Thyroid gland (tissue), 4 donors: ENCODE data around the gene DTD1. TPM values are rescaled to one million over a fixed set of nuclear protein-coding genes. Genes with fewer than 3 reads are reported as not detected.

ENCODE experiments used
- DNase-seq, 2 donors: peaks; one replicate each; pipeline ENCODE4 v3.0.0-alpha.2; 2019
- H3K27ac ChIP-seq, 3 donors: fragments of 200-600 bp; sonication (generic); 1 replicate in 2 of 3; 2 replicates in 1 of 3; pipeline ENCODE4 v1.5.1; 2016 to 2019; ENCODE audit warnings: mild to moderate bottlenecking in 1 of 3, moderate library complexity in 1 of 3
- H3K27me3 ChIP-seq: fragments of 200-600 bp; sonication (generic); one replicate; pipeline ENCODE4 v1.5.1; 2019
- H3K36me3 ChIP-seq, 2 donors: fragments of 200-600 bp; sonication (generic); one replicate each; pipeline ENCODE4 v1.5.1; 2016 to 2019
- H3K4me1 ChIP-seq, 2 donors: fragments of 200-600 bp; sonication (generic); one replicate each; pipeline ENCODE4 v1.5.1; 2017 to 2019
- H3K4me3 ChIP-seq, 3 donors: fragments of 200-600 bp; sonication (generic); replicated peaks in 1 of 3; 1 replicate in 2 of 3; 2 replicates in 1 of 3; pipeline ENCODE4 v1.5.1; 2016; ENCODE audit warnings: mild to moderate bottlenecking in 1 of 3
- H3K9me3 ChIP-seq: fragments of 200-600 bp; sonication (generic); one replicate; pipeline ENCODE4 v1.5.1; 2017
- POLR2A ChIP-seq, 2 donors: fragments of 450-650 bp; IDR thresholded peaks; one replicate each; pipeline ENCODE4 v1.6.1; 2017; ENCODE audit warnings: antibody characterized with exemption in 2 of 2, mild to moderate bottlenecking in 2 of 2, moderate library complexity in 1 of 2
- WGBS, 2 donors: methylation state at CpG; one replicate each; pipeline ENCODE4 v1.1.5; 2017; 5-methylcytosine and 5-hydroxymethylcytosine counted together
- intact Hi-C: fragments of 100-400 bp; cut with DNase I; formaldehyde crosslinking; loops from one replicate; pipeline ENCODE4 v1.15.1; 2023
- total RNA-seq, 4 donors: library from RNA; depleted of rRNA; stranded (reverse); fragments of >200 nt; gene quantifications; one replicate each; pipeline ENCODE4 v1.2.3, GENCODE V29; 2016
- TF ChIP-seq, protein P1 (sequence below), 6 experiments: fragments of 200-600 bp in 3 of 6; fragments of 450-650 bp in 3 of 6; sonication (generic) in 3 of 6; IDR thresholded peaks; one replicate each; pipeline ENCODE4 v1.5.1; 2016 to 2019; ENCODE audit warnings: antibody characterized with exemption in 6 of 6, mild to moderate bottlenecking in 2 of 6, inconsistent platforms in 1 of 6, moderate library complexity in 1 of 6

DTD1 gene
- total RNA-seq, 4 donors from 2014 or later, result 42.7 to 57.6 (median 52.4) TPM

DNA sequence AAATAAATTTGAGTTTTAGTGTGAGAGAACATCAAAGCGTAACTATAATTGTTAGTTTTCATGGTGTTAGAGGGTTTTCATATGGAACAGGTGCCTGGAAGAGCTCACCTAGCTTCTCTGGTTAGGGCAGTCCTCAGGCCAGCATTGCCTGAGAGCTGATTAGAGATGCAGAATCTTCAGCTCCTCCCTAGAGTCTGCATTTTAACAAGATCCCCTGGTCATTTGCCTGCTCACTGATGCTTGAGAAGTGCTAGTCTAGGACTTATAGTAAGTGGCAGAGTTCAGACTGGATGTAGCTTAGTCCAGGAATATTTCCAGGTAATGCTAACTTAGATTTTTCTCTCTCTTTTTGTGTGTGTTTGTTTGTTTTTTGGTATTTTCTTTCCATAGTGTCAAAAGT is 42.3 kb upstream of the DTD1 start:
- H3K27me3 ChIP-seq, result no peaks in the 10 kb centered on the region
- peak; percentile 77 to 80 for DNase-seq
- TF ChIP-seq, protein P1, sequence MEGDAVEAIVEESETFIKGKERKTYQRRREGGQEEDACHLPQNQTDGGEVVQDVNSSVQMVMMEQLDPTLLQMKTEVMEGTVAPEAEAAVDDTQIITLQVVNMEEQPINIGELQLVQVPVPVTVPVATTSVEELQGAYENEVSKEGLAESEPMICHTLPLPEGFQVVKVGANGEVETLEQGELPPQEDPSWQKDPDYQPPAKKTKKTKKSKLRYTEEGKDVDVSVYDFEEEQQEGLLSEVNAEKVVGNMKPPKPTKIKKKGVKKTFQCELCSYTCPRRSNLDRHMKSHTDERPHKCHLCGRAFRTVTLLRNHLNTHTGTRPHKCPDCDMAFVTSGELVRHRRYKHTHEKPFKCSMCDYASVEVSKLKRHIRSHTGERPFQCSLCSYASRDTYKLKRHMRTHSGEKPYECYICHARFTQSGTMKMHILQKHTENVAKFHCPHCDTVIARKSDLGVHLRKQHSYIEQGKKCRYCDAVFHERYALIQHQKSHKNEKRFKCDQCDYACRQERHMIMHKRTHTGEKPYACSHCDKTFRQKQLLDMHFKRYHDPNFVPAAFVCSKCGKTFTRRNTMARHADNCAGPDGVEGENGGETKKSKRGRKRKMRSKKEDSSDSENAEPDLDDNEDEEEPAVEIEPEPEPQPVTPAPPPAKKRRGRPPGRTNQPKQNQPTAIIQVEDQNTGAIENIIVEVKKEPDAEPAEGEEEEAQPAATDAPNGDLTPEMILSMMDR (IDR thresholded peaks at IDR 0.05), result no peak
- H3K36me3 ChIP-seq, result peaks cover 22 to 24% of the 10 kb centered on the region in 2 donors
- no peak overlapping the region for H3K4me3 ChIP-seq
- intact Hi-C loops, result no loop called here
- H3K27ac ChIP-seq, result no peak overlapping the region
- H3K4me1 ChIP-seq, result peaks cover 0 to 24% of the 10 kb centered on the region in 2 donors
- WGBS, 2 donors, result 47 to 52% methylated on average over 1 of the region's 1 CpG
- H3K9me3 ChIP-seq, result no peaks in the 10 kb centered on the region

DNA sequence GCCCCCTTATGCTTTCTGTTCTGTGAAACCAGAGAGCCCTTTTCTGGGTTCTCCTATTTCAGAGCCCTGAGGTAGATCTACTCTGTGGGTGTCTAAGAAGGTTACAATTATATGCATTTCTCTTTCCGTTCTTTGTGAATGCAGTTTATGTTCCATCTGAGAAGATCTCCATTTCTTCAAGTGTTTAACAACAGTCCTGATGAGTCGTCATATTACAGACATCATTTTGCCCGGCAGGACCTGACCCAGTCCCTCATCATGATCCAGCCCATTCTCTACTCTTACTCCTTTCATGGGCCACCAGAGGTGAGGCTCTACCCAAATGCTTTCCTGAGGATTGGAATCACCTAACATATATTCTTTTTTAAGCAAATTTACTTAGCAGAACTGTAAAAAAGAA is 39.4 kb upstream of the DTD1 start:
- Histone ChIP-seq H3K4me1 (peaks cover 0 to 24% of the 10 kb centered on the region in 2 donors), H3K9me3 (no peaks in the 10 kb centered on the region), H3K27ac (no peak overlapping the region), H3K36me3 (peaks cover 23 to 31% of the 10 kb centered on the region in 2 donors), H3K27me3 (no peaks in the 10 kb centered on the region), H3K4me3 (no peak overlapping the region)
- WGBS, 2 donors, result 92 to 95% methylated on average over 3 of the region's 3 CpGs
- no peak for DNase-seq
- TF ChIP-seq, protein P1 (IDR thresholded peaks at IDR 0.05), result no peak
- no peak for TF ChIP-seq POLR2A (IDR thresholded peaks at IDR 0.05)
- intact Hi-C loops, result no loop called here

DNA sequence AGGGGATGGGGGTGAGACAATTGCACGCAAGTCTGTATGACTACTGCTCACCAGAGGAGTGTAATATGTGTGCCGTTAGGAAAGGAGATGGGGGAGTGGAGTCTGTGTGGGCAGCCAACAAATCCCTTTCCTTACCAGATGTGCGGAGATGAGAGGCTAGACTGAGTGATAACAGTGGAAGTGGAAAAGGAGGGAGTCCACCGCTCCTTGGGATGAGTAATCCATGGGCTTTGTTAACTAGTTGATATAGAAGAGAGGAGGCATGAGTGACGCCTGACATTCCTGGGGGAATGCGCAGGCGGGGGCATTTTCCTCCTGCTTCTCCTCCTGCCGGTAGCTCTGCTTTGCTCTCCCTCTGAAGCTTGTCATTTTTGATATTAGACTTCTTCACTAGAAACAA is 34.1 kb upstream of the DTD1 start:
- TF ChIP-seq, protein P1 (IDR thresholded peaks at IDR 0.05), result no peak
- no peak for TF ChIP-seq POLR2A (IDR thresholded peaks at IDR 0.05)
- H3K9me3 ChIP-seq, result no peaks in the 10 kb centered on the region
- intact Hi-C loops, result no loop called here
- no peak overlapping the region for H3K27ac ChIP-seq
- 95 to 97% methylated on average over 8 of the region's 8 CpGs for WGBS, 2 donors
- peaks cover 28 to 58% of the 10 kb centered on the region in 2 donors for H3K36me3 ChIP-seq
- no peak overlapping the region for H3K4me3 ChIP-seq
- no peaks in the 10 kb centered on the region for H3K4me1 ChIP-seq
- H3K27me3 ChIP-seq, result no peaks in the 10 kb centered on the region
- DNase-seq, result no peak

DNA sequence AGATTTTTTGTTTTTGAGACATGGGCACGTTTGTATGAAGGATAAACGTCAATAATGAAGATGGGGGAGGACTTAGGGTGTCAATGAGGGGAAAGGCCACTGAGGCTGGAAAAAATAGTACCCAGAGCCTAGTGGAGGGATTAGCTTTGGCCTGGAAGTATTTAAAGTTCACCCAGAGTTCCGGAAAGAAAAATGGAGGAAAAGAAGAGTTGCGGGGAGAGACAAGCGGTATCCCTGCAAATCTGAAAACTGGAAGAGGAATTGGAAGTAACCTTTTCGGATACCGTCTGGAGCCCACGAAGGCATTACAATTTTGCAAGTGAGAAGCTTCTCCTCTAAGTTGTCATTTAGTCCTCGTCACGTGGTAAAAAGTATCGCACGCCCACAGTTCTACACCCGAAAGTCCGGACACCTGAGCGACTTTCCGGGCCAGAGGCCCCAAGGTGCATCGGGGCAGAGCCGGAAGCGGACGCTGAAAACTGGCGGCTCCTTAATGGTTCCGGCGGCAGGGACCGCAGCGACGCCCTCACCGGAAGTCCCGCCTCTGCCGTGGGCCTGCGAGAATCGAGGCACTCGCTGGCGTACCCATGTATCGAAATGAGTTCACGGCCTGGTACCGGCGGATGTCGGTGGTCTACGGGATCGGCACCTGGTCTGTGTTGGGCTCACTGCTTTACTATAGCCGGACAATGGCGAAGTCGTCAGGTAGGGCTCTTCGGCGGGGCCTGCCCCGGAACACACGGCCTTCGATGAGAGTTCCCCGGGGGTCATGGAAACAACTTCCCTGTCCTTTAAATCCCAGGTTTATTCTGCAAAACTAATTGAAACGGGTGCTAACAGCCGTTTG is 20.7 kb upstream of the DTD1 start, which contains the start of gene SMIM26:
Gene SMIM26 (plus strand): TSS at position 541 of the 847 bp plus-strand sequence. CDS start 47 bp downstream, at position 588.
- Histone ChIP-seq H3K27me3 (no peaks in the 10 kb centered on the region), H3K9me3 (no peaks in the 10 kb centered on the region), H3K36me3 (peaks cover 6 to 7% of the 10 kb centered on the region in 2 donors), H3K4me1 (peaks cover 9 to 11% of the 10 kb centered on the region in 2 donors), H3K27ac (peak within 1 kb of the TSS; percentile 48 to 80 (median 65)), H3K4me3 (peak within 1 kb of the TSS; percentile 59 to 96 (median 90))
- 1% methylated on average over 28 to 49 of the region's 51 CpGs for WGBS, 2 donors
- TF ChIP-seq POLR2A (IDR thresholded peaks at IDR 0.05), result peak in 1 of 2 donors; percentile 69
- TF ChIP-seq, protein P1 (IDR thresholded peaks at IDR 0.05), result peak in 1 of 6 experiments; percentile 8
- intact Hi-C loops, result no loop called here
- DNase-seq, result peak; percentile 95

DNA sequence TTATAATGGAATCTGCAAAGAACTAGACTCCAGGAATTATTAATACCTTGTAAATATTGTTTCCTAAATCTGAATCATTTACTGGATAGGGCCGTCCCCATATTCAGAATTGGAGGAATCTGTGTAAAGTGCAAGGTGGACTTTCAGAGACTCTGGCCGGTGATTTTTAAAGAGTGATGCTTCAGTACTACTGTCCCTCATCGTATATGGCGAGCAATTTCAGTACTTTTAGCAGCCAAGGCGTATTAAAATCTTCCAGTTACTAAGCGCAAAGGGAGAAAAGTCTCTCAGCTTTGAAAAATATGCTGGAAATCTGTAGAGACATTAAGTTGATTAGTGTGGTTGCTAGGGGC is 20.1 kb upstream of the DTD1 start:
- no peaks in the 10 kb centered on the region for H3K9me3 ChIP-seq
- peak overlapping the region; percentile 48 to 80 (median 65) for H3K27ac ChIP-seq
- H3K4me1 ChIP-seq, result peaks cover 9 to 11% of the 10 kb centered on the region in 2 donors
- H3K27me3 ChIP-seq, result no peaks in the 10 kb centered on the region
- peak overlapping the region; percentile 59 to 96 (median 90) for H3K4me3 ChIP-seq
- WGBS, 2 donors, result 3 to 5% methylated on average over 6 of the region's 6 CpGs
- peaks cover 6% of the 10 kb centered on the region in 2 donors for H3K36me3 ChIP-seq
- no peak for DNase-seq
- TF ChIP-seq, protein P1 (IDR thresholded peaks at IDR 0.05), result no peak
- no peak for TF ChIP-seq POLR2A (IDR thresholded peaks at IDR 0.05)
- intact Hi-C loops, result no loop called here
